ENCODE measurements around the gene LGR6.
A peak's percentile ranks its signal among the peaks of the same experiment; 100 is the strongest.
"Not testable (repeated sequence)": the region's sequence is repeated elsewhere in the genome, so short reads cannot be mapped to it uniquely, and the experiment has no call there.

Gene LGR6

DNA sequence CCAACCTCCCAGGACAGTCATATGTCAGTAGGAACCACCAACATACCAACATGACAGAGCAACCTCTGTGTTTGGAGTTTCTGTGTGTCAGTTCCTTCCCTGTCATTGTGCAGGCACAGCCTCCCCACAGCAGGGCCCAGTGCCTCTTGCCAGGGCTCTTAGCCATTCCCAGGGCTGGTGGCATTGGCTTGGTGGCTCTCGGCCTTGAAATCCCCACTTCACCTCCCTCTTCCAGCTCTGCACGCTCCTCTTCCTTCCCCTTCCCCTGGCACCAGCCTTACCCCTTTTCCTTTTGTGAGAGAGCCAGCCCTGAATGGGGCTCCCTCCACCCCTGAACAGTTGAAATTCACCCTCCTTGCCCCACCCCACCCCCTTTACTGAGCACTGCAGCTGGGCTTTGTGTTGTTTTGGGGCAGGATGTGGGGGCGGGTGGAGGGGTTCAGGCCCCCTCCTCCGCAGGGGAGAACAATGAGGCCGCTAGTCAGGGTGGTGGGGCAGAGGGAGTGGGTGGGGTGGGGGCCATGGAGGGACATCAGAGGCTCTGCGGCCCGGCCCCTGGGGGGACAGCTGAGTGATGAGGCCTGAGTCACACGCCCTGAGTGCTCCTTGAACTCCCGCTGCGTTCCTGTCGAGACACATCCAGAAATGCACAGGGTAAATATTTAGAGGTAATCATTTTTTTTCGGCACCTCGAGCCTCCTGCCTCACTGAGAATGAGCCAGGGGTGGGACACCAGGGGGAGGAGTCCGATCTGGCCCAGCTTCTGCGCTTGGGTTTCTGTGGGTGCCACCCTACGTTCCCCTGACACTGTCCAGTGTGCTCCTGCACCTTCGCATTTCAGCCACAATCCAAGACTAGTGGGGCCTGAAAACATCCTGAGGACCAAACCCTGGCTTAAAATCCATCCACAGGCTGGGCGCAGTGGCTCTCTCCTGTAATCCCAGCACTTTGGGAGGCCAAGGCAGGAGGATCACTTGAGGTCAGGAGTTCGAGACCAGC, 28.6 kb downstream of the LGR6 start:
- peak; percentile 50 for DNase-seq

DNA sequence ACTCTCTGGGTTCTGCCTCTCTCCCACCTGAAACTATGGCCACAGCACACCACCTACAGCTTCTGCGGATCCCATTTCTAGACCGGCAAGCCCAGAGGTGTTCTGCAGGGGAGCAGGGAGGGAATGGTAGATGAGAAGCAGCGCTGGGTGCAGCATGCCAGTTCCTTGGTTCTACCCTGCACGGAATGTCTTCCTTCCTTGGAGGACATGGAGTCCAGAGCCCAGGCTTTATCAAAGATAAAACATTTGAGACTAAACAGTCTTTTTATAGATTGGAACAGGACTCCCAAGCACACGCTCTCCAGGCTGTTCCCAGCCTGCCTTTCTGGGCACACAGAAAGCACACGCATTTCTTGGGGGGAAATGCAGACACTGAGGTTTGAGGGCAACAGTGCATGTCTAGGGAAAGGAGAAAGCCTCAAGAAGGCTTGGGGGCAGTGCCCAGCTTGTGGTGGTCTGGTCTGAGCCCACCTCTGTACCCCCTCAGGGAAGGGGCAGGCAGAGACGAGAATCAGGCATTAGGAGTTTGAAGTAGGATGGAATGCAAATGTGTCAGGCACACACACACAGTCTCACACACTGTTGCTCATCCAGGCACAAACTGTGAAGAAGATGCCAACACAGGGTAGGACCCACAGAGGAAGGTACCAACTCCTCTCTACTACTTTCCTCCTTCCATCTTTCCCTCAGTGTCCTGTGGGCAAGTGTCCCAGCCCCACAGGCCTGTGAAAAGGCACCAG, 29.7 kb downstream of the LGR6 start:
- no peak for DNase-seq

DNA sequence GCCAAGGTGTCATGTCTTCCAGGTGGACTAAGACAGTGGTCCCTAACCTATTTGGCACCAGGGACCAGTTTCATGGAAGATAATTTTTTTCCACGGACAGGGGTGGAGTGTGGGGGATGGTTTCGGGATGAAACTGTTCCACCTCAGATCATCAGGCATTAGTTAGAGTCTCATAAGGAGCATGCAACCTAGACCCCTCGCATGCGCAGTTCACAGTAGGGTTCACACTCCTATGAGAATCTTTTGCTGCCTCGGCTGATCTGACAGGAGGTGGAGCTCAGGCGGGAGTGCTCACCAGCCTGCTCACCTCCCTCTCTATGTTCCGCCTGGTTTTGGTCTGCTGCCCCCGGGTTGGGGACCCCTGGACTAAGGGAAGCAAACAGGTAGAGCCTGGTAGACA, 30.9 kb downstream of the LGR6 start:
- no peak for DNase-seq

DNA sequence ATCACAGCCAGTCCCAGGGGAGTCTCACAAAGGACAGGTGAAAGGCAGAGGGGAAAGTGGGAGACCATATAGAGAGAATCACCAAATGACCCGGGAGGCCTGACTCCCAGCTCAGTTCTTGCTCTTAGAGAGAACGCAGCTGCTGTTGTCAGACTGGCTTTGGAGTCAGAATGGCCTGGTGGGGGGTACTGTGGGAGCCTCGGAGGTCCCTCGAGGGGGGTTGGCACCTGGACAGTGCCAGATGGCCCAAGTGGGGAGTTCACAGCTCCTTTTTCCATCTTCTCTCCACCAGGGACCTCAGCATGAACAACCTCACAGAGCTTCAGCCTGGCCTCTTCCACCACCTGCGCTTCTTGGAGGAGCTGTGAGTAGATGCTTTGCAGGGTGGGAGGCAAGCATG, 31.5 kb downstream of the LGR6 start:
- DNase-seq, result no peak

DNA sequence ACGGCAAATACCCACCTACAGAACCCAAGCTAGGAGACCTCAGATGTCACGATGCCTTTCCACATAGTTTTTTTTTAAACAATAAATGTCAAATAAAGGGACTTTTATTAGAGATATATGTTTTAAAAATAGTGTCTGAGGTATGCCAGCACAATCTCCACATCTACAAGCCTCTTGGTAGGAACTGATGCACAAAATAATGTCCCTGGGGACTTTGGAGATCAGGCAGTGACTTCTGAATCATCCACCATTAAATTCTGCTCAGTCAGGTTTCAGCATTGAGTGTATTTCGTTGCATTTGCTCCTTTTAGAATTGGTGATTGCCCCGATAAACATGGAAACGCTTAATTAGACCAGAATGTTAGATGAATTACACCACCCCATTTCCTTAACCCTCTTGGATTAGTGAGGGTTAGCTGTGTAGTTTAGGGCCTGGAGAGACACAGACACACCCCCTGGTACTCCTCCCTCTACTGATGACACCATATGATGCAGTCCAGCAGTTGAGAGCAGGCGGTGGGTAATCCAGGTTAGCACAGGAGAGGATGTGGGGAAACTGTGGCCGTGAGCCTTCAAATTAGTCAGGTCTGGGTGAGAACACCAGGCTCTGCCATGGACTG, 33.6 kb downstream of the LGR6 start:
- no peak for DNase-seq

DNA sequence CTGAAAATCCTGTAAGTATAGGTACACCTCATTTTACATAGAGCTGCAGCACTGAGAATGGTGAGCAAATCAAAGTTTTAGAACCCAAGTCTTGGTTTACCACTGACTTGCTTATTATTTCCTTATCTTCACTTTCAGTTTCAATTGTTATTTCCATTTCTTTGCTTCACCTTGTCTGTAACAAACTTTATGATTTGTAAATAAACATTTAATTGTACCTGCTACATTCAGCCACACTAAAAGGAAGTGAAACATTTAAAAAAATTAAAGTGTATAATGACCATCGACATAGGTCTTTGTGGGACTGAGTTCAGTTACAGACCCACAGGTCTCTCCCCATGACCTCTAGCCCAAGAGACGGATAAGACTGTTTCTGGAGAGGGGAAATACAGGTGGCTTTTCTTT, 34.4 kb downstream of the LGR6 start:
- no peak for DNase-seq

DNA sequence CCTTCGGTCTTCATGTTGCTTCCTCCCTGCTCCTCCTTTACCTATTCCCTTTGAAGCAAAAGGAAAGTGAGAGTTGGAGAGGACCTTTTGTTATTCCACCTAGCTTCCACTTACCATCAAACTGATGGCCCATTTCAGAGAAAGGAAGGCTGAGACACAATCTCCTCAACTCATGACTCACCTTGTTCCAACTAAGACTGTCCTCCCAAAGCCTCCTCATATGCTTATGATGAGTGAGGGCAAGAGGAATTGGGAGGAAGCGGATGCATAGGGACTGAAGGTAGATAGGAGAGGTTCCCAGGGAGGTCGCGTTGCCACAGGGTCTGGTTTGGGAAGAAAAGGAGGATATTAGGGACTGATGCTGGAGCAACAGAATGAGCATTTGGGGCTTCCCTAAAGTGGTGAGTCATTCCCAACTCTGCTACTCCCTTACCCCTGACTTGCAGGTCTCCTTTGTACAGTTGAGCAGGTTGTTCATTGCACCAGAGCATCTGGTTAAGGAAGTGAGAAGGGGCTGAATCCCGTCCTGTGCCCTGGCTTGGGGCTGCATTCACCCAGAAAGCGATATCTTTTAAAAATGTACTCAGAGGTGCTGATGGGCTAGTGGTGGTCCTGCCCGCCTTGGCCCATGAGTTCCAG, 35.0 kb downstream of the LGR6 start:
- DNase-seq, result no peak

DNA sequence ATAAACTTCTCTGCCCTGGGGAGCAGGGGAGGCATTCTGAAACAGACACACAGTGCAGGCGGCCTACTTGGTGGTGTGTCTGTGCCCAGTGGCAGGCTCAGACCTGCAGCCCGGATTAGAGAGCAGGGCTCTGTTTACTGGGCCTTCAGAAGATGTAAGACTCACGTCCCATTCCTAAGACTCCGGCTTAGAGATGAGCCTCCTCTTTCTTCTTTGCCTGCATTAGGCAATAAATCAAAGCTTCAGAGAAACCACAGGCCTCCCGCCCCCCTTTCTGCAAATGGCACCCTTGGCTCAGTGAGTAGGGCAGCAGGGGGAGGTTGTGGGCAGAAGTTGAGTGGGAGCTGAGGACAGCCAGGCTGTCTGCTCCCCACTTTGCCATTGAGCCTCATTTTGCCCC, 35.8 kb downstream of the LGR6 start:
- DNase-seq, result no peak

DNA sequence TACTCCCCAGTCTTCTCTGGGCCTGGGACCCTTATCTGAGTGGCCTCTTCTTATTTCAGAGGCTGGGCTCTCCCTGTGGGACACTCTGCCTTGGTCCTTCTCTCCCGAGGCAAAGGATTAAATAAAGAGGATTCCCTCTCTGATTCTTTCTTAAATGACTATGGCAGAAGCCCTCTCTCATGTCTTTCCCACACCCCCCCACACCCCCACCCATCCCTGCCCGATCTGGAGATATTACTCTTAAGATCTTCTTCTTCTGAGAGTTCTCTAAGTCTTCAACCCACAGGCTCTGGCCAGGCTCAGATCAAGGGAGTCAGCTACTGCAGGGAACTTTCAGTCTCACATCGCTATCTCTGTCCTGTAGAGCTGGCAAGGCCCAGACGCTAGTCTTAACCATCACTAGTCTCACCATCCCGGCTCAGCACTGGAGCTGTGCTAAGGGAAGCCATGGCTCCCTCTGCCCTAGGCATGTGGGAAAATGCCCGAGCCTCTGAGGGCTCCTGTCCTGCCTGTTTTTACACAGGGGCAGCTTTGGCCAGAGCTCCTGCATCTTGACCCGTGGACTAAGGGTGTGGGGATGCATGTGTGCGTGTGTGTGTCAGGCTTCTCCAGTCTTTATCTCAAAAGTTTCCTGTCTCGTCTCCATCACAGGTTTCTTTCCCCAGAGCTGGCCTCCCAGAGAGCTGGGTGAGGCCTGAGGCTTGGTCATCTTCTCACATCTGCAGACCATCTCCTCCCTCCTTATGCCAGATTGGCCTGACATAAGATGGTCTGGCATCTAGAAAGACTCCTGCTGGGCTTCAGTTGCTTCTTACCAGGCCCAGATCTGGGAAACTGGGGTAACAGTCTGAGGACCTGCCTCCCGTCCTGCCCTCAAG, 36.7 kb downstream of the LGR6 start:
- no peak for DNase-seq

DNA sequence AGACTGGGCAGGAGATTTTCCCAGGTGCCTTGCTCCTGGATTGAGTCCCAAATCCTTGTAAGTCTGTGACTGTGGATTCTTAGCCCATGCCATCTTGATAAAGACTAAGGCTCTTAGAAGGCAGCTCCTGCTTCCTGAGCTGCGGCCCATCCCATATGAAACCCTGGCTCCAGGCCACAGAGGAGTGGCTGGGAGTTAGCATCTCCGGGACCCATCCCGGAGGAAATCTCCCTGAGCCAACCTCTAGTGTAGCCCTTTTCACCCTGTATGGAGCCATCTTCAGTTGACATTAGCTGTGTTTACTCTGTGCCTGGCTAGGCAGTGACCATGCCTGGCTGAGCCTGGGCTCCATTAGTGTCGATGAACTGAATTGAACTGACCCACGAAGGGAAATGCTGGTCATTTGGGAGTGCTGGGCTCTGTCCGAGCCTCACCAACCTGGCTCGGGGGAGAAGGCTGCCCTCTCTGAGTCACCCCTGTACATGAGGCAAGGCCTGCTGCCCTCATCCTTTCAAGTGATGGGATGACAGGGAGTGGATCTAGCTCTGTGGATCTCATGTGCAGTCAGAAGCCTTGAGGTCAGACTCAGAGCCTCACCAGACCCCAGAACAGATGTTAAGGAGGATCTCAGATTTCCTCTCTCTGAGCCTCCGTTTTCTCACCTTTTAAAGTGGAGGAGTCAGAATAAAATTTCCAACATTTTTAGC, 37.5 kb downstream of the LGR6 start:
- DNase-seq, result no peak

DNA sequence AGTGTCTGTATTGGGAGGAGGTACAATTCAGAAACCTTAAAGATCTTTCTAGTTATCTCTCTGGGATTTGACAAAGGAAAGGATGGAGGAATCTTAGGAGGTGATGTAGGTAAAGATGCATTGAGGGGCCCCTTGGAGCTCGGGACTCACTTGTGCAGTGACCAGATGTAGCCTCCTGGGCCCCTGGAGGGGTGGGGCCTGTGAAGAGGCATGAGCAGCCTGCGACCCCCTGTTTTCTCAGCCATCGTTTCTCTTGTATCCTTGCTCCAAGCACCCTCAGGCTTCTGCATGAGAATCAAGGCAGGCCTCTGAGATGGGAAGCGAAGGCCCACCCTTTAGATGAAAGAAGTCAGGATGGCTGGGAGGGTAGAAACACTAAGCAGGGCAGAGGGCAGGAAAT, 39.6 kb downstream of the LGR6 start:
- no peak for DNase-seq

DNA sequence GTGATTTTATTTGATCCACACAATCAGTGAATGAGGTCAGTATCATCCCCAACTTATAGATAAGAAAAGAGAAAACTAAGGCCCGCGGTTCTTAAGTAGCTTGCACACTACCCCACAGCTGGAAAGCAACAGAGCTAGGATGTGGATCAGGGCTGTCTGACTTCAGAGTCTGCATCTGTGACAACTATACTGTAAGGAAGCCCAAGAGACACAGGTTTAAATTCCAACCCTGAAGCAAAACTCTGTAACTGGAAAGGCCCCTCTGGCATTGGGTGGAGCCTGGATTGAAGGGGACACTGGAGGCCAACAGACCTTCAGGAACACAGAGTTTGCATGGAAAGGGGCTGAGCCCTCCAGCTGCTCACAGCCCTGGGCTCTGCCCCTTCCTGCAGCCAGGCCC, 40.2 kb downstream of the LGR6 start:
- DNase-seq, result no peak

DNA sequence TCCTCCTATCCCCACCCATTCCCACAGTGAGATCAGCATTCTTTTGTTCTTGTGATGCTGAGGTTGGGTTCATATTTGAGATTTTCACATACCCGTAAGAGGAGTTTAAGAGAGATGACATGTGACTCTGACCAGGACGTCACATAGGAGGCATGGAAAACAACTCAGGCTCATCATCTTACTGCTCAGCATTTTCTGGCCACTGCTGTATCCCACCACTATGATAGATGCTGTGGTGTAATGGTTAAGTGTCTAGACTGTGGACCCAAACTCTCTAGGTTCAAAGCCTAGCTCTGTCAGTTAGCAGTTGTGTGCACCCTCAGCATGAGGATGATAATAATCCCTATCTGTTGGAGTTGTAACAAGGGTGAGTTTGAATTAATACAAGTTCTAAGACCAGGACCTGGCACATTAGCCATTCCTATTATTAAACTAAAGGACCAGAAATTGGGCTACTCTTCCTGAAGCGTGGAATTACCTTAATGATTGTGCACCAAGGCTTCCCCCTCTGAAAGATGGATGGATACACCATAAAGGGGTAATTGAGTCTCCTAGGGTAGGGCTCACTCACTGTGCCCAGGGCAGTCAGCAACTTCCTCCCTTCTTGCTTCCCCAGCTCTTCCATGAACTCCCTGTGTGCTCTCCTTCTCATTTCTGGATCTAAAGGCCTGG, 40.9 kb downstream of the LGR6 start:
- DNase-seq, result no peak

DNA sequence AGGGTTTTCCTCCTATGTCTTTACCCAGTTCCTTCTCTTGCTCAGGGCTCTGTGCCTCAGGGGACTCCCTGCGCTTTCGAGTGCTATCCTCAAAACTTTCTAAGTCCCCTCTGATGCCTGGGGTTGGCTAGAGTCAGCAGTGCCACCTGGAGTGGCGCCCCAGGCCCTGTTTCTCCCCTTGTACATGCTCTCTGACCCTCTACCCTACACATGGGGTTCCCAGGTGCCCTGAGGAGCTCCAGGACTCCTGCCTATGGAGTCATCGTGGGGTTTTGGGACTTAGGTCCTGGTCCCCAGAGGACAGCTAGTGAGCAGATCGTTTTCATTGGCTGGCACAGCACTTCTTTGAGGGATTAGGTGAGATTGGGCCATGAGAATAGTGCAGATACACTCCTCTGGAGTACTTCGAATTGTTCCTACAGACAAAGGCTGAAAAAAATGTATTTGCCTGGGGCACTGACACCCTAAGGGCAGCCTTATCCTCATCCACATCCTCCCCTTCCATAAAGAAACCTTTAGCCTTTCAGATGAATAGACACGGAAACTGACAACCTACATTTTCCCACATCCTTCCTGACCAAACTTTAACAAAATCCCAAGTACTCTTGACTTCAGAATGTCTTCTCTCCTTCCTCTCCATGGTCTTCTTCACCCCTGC, 41.5 kb downstream of the LGR6 start:
- DNase-seq, result no peak

DNA sequence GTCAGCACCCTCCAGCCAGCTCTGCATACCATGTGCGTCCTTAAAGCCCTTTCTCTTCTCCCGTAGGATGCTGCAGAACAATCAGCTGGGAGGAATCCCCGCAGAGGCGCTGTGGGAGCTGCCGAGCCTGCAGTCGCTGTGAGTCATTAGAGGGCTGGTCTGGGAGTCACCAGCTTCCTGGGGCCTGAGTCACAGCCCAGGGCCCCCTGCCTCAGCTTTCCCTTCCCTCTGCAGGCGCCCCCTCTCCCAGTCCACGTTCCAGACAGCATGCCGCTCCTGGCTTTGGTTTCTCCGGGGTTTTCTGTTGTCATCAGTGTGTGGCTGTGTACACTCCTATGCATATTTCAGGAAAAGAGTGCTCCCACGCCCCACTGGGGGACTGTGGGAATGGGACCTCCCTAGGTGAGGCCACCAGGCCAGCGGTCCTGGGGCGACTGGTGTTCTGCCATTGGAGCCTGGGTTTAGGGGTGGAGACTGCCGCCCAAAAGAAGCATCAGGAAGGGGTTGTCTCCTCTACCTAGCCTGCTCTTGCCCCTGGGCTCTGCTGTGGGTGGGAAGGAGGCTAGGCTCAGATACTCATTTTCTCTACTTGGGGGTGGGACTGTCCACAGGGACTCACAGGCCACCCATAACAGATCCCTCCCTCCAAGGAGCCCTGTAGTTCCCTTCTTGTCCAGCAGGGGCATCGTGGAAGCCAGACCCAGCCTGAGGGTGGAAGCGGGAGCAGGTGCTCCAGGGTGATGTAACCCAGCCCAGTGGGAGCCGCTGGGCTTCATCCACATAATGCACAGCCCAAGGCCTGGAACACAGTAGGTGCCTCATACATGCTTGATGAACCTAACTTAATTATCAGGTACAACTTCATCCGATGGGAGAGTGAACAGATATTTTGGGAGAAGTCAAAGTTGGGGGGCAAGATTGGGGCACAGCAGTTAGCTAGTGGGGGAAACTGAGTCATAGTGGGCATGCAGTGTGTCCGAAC, 42.5 kb downstream of the LGR6 start:
- peak; percentile 96 for DNase-seq

DNA sequence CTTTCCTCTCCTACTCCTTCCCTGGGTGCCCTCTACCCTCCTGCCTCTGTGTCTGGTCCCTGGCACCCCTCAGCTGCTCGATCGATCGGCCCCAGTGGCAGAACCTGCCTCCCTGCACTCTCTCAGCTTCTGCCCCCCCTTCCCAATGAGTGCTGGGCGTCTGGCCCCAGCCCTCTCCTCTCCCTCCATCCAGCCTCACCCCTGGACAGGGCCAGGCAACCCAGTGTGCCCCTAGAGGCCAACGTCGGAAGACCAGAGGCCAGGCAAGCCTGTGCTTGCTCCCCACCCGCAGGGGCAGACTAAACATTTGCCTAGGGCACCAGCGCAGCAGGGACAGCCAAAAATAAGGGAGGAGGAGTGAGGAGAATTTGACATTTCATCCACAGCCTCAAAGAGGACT, 43.5 kb downstream of the LGR6 start:
- DNase-seq, result peak; percentile 77

DNA sequence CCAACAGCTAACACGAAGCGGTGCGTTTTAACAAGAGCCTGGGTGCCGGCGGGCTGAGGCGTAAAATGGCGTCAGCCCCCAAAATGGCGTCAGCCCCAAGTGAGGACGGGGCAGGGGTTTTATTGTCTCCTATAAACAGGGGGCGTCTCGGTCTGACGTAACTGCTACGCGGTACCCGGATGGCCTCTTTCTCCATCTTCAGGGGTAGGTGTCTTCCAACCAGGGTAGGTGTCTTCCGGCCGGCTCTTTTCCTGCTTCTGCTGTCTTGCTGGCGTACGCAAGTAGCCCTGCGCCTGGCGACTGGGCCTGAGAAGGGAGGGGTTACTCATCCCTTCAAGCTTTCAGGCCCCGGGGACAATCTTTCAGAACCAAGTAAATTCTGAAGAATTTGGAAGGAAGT, 45.3 kb downstream of the LGR6 start:
- no peak for DNase-seq

DNA sequence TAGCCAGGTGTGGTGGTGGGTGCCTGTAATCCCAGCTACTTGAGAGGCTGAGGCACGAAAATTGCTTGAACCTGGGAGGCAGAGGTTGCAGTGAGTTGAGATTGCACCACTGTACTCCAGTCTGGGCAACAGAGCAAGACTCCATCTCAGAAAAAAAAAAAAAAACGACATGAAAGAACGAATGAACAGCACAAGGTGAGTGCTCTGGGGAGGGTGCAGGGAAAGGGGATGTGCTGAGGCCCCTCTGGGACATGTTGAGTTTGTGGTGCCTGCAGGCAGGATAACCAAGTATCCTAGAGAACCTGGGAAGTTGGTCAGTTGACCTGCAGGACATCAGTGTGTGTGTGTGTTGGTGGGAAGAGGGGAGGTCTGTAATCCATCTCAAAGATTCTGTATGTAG, 46.6 kb downstream of the LGR6 start:
- DNase-seq, result not testable (repeated sequence)

DNA sequence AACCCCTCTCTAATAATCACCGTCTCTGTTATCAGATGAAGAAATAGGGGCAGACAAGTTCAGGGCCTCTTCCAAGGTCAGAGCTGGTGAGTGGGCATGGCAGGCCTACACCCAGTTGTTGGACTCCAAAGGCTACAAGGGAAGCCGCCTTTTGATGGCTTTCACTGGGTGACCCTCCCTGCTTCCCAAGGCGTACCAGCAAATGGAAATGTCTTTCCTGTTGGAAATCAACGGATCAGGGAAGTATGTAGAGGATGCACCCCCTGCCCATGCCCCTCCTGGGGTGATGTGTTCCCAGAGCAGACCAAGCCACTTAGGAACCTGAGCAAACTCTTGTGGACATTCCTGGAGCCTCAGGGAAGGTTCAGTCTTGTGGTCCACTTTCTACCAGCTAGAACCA, 47.4 kb downstream of the LGR6 start:
- DNase-seq, result no peak
